ENCODE data around the gene TBC1D21.
"Not testable (repeated sequence)": the region's sequence is repeated elsewhere in the genome, so short reads cannot be mapped to it uniquely, and the experiment has no call there.

TBC1D21 gene

DNA sequence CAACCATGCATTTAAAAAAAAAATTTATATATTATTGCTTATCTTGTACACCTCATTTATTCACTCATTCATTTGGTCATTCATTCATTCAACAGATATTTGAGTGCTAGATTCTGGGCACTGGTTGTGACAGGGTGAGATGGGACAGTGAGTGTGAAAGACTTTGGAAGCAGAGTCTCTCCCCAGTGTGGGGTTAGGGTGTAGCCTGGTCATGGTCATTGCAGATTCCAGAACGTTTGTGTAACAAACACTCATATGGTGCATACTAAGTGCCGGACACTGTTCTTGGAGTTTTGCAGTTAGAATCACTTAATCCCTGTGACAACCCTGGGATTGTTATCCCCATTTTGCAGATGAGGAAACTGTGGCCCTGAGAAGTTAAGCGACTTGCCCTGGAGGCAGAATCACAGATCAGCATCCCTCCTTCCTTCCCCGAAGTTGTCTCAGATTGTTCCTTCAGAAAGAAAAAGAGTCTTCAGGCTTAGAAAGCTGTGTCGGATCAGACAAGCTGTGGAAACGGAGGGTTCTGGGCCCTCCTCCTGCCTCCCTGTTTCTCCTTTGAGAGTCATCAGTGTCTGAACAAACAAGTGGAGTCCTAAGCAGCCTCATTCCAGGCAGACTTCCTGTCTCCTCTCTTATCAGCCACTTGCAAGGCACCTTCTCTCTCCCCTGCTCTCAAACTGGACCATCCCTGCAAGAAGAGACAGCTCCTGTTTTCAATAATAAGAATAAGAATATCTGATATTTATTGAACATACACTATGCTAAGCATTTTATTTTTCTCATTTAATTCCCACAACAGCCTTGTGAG is 59.2 kb downstream of the TBC1D21 start:
- DNase-seq = no peak

DNA sequence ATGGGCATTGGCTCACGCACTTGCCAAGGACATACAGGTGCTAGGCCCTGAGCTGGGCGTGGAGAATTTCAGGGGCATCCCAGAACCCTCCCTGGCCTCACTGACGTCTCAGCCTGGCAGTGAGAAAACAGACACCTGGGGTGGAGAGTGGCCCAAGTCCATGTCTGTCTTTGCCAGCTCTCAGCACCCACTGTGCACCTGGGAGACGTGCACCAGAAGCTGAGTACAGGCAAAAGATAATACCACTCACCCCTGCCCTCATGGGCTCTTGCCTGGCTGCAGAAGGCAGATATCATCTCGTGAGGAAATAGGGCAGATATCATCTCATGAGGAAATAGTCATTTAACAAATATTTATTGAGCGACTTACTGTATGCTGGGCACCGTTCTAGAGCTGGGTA is 60.9 kb downstream of the TBC1D21 start:
- DNase-seq = no peak

DNA sequence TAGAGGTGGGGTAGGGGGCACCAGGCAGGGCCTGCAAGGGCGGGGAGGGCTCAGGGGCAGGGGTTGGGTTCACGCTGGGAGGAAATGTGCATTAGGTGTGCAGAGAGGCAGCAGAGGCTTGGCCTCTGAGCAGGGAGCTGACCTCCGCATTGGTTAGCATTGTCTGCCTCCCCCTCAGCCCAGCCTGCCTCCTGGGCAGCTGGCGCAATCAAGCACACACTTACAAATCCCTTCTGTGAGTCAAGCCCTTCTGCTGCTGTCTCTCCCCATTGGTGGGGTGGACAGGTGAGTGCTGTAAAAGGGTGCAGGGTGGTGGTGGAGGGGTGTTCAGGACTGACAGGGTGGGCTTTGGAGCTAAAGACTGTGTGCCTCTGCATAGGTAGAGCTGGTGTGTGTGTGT is 62.2 kb downstream of the TBC1D21 start:
- no peak for DNase-seq

DNA sequence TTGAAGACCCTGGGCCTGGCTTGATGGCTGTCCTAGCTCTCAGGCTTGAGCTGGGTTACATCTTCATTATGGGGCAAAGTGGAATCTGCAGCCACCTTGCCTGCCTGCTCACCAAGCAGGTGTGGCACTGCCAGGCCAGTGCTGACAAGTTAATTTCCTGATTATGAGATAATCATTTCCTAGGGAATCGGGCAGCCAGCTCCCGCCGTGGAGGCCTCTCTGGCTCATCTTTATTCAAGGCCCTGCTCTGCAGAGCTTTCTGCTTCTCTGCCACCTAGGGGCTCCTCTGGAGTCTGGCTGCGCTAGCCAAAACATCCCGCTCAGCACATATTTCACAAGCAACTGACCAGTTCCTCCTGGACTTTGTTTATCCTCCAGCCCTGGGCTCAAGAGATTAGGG is 62.8 kb downstream of the TBC1D21 start:
- no peak for DNase-seq

DNA sequence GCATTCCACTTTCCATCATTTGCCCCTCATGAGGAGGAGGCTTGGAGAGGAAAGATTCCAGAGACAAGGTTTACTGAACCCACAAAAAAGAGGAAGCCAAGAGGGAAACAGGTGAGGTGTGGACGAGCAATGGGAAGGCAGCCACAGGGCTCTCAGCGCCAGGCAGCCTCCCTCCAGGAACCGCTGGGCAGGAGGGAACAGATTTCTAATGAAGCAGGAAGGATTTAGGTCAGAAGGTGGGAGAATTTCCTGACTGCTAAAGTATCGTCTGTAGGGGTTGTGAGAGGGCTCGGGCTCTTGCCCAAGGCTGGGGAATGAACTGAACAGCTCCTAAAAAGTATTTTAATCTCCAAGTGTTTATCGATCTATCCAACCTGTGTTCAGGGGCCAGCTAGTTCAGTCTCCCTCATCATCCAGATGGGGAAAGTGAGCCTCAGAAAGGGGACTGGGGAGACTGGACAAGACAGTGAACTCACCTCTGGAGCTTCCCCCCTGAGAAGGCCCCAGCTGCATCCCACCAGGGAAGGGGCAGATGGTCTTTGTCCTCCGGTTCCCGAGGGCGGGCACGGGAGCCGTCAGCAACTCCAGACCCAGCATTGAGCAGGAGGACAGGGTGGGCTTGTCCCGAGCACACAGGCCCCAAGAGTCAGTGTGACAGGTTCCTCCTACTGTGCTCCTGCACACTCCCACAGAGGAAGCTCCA is 63.4 kb downstream of the TBC1D21 start:
- no peak for DNase-seq

DNA sequence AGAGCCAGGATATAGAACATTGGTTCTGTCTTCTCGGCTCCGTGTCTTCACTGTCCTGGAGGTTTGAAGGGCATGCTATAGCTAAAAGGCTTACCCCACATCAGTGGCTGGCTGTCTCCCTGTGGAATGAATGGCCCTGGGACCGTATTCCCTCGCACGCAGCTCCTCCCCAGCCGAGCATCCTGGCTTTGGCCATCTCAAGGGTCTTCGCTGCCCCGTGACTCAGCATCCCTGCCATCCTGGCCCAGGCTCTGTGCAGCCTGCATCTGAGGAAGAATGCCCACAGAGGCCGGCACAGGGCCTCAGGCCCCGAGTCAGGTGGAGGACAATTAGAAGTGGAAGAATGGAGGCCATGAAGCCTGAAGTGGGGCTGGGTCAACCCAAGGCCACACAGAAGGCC is 63.9 kb downstream of the TBC1D21 start:
- no peak for DNase-seq

DNA sequence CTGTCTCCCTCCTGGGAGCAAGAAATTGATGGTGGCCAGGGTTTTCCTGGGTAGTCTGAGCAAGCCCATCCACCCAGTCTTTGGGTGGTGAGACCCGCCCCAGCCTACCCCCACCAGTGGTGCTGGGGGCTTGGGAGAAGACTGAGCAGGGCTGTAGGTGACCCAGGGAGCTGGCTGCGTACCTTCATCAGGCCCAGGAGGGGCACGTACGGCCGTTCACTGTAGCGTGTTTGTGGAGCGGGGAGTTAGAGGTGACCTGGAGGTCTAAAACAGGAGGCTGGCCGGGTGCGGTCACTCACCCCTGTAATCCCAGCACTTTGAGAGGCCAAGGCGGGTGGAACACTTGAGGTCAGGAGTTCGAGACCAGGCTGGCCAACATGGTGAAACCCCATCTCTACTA is 64.4 kb downstream of the TBC1D21 start:
- DNase-seq = no peak

DNA sequence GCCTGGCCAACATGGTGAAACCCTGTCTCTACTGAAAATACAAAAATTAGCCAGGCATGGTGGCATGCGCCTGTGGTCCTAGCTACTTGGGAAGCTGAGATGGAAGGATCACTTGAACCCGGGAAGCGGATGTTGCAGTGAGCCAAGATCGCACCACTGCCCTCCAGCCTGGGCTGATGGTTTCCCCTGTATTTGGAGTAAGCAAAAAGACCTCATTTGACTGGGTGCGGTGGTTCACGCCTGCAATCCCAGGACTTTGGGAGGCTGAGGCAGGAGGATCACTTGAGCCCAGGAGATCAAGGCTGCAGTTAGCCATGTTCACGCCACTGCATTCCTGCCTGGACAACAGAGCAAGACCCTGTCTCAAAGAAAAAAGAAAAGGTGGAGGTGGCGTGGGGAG is 65.2 kb downstream of the TBC1D21 start:
- not testable (repeated sequence) for DNase-seq

All from cerebellar nuclear complex (tissue), 1 donor.